Superior temporal gyrus (tissue), 1 donor: ENCODE measurements around the gene MTRR.

ENCODE experiments used
- DNase-seq: peaks from one replicate; pipeline ENCODE4 v3.0.0-alpha.2; 2016; ENCODE audit errors: extremely low spot score

The MTRR gene

DNA sequence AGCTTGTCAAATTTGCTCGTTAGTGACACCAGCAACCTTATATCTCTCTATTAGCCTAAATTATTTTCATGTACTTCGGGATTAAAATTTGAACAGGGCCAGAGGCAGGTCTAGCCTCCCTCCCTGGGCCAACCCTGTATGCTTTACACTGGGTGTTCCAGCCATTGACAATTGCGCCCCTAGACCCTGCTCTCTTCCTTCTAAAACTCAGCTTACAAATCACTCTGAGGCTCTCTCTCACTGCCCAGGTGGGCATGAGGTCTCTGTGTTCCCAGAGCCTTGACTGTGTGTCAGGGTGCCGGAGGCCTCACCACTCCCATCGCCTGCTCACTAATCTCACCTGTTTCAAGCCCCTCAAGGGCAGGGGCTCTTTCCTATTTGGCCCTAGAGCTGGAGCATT is 11.6 kb upstream of the MTRR start:
- no peak for DNase-seq

DNA sequence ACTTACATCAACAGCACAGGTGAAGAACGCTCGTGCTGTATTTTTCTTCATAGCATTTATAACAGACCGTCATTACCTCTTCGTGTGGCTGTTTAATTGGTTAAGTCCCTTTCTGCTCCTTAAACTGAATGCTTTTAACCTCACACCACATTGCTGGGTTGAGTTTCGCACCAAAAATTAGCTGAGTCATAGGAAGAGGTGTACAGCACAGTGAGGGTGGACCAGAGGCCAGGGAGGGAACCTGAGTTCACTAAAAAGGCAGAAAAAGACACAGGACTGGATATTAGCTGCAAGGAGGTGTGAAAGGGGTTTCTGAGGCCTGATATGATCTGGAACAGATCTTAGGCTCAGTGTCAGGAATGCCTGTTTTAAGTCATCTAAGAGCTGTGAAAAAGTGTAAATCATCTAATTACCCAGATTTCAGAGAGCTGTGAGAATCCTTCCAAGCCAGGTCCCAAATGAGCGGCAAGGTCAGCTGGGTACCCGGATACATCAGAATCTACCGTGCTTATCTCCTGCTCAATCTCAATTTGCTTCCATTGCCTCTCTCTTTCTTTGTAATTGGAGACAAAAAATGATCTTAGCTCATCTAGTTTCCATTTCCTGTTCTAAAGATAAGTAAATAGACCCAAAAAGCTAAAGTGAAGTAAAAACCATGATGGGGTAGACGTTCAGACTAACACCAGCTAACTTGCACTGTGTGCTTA is 10.9 kb upstream of the MTRR start:
- DNase-seq: no peak

DNA sequence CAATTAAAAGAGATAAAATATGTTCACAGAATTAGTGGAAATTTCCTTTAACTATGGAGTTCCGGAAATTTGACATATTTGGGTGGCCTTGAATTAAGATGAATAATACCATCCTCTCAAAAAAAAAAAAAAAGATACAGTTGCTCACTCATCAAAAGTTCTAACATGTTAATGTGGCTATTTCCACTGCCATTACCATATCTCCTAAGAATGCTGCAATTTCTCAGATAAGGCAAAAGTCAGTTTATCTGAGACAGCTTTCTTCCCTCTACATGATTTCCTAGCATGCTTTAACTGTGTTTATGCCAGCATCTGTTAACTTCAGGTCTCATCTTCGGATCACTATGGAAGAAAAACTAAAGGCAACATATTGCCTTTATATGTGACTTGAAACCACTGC is 2.8 kb upstream of the MTRR start:
- DNase-seq: no peak

DNA sequence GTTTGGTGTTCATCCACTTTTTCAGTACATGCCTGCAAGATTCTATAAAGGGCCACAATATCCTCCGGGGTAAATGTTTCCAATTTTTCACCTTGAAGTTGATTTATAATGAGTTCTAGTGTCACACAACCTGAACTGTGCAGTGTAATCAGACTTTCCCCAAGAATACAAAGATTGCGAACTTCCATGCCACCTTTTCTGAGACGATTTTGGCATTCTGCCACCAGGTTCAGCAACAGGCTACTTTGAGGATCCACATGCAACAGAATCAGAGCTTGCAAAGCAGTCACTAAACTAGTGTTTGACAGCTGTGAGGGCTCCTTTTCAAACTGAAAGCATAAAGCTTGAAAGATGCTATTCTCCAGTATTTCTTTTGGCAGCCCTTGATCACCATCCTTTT is 1.7 kb upstream of the MTRR start:
- DNase-seq: no peak

DNA sequence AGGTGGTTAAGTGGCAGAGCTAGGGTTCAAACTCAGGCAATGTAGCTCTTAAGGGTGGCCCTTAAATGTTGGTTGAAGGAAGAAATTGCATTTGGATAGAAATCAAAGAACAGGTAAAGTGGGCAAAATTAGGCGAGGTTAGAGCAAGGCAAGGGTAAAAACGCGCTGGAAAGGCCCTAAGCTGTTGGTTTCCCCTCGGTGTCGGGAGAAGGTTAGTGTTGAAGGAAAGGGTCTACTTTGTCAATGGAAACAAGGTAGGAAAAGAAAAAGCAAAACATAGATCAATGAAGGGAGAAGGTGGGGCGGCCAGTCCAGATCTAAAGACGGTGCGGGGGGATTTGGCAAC is 548 bp upstream of the MTRR start:
- peak; percentile 26 for DNase-seq

DNA sequence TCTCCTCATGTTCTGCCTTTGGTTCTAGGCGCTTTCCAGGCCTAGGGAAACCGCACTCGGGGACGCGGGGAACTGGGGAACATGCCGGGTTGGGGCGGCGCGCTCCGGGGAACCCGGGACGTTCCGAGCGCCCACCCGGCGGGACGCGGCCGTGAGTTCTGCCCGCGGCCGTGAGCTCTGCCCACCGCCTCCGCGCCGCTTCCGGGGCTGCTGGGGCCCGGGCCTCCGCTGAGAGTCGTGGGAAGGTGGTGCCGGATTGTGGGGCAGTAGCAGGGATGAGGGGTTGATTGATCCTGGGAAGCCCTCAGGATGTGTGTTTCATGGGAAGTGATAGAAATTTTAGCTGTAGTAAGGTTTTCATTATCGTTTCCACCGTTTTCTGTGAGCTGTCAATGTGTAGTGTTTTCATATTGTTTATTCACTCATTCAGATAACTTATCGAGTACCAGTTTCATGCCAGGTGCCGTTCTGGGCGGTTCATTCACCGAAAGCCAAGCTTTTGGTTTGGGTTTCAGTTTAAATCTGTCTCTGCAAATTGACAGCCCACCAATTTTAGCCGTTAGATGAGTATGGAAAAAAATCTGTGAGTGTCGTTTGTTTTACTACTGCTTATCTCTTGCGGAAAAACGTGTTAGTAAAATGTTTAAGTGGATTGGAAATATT is 657 bp downstream of the MTRR start:
- DNase-seq: no peak

DNA sequence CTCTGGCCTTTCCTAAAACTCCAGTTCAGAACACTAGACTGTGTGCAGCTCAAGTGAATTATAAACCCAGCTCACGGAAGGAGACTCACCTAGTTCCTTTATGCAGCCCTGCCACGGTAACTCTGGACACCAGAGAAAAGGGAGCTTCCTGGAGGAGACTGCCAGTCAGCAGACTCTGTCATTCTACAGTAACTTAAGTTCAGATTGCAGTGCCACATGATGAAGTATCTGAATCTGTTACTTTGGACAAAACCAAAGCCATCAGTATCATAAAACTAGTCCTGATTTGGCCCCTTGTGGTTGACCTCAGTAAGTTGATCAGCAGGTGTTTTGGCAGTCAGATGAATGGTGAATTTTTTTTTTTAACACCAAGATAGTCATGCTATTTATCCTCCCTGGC is 2.7 kb downstream of the MTRR start:
- no peak for DNase-seq

DNA sequence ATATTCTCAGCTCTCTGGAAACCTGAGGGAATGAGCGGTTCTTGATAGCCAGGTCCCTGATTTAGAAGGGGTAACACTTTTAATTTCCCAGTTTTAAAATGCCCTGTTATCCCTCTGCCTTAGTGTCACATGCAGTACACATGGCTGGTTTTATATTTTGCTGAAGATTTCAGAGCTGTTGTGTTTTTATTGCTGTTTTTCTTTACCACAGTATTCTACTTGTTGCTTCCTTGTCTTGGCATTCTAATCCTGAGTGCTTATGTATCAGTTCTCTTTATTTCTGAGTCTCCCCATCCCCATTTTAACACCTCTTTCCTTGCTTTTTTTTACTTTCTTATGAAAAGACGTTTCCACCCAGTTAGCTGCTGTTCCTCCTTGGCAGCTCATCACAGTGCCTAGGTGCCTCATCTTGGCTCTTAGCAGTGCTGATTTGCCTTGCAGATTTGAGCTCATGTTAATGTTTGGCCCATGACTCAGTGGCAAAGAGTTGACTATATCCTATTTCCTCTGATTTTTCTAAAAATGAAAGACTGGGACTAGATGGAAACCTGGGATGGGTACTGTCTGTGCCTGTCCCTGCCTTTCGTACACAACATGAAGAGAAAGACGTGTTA is 3.7 kb downstream of the MTRR start:
- no peak for DNase-seq

DNA sequence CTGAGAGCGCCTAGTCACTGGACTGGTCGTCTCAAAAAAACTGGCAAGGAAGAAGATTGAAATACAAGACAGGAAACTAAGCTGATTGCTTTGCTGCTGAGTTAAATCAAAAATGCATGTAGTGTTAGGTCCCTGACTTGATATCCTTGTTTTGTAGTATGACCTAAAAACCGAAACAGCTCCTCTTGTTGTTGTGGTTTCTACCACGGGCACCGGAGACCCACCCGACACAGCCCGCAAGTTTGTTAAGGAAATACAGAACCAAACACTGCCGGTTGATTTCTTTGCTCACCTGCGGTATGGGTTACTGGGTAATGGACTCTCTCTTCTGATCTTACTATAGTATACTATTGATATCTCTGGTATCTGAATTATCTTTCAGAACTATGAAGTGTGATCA is 4.3 kb downstream of the MTRR start:
- DNase-seq: no peak

DNA sequence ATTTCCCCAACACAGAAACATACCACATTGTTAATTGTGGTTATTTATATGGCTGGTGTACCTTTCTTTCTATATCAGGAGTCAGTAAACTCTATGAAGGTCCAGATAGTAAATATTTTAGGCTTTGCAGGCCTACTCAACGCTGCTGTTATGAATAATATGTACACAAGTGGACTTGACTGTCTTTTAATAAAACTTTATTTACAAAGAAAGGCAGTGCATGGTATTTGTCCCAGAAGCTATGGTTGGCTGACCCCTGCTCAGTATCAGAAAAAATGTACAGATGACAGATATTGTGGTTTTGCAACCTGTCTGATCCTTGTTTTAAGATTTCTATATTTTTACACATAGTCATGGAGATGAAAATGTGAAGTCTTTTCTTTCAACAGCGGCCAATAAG is 5.7 kb downstream of the MTRR start:
- DNase-seq: no peak

DNA sequence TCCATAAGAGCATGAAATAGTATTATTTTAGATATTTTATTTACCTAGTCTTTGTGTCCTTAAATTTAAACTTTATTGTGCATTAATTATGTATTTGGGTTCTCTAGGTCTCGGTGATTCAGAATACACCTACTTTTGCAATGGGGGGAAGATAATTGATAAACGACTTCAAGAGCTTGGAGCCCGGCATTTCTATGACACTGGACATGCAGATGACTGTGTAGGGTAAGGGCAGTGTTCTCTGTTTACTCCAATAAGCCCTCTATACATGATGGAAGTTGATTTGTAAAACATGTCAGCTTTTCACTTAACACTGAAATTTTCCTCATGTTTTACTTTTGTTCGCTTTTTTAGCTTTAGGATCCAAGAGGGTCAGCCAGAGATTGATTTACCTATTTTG is 6.2 kb downstream of the MTRR start:
- DNase-seq: no peak

DNA sequence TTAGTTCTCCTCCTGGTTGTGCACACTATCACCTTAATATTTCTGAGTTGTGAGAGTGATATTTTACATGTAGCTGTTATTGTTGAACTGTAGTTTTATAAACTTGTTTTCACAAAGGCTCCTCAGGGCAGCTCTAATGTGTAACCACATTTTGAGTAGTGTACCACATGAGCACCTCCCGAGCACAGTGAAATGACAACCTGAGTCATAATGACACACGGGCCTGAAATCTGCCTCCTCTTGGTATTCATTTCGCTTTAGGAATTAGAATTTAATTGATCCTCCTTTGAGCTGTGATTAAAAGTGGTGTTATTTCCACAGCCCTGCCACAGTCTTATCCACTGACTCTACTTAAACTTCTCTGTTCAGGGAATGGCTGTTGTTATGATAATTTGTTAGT is 7.9 kb downstream of the MTRR start:
- no peak for DNase-seq

DNA sequence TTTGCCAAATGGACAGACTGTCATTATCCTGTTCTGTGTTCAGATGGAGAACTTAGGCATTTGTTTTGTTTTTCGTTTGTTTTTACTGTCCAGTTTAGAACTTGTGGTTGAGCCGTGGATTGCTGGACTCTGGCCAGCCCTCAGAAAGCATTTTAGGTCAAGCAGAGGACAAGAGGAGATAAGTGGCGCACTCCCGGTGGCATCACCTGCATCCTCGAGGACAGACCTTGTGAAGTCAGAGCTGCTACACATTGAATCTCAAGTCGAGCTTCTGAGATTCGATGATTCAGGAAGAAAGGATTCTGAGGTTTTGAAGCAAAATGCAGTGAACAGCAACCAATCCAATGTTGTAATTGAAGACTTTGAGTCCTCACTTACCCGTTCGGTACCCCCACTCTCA is 8.9 kb downstream of the MTRR start:
- no peak for DNase-seq

DNA sequence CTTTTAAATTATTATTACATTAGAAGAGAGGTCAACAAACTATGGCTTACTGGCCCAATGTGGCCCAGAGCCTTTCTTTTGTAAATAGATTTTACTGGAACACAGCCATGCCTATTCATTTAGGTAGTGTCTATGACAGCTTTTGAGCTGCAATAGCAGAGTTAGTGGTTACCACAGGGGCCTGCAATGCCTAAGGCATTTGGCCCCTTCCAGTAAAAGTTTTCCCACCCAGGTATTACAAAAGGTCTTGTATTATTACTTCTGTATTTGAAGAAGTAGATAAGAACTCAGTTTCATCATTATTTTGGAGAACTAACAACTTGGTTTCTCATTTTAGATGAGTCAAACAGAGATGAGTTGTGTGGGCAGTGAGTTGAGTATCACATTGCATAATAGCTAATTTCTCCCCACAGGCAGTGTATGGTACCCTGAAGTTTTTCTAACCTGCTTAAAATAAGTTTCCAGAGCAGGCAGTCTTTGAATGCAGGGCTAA is 9.5 kb downstream of the MTRR start:
- DNase-seq: peak; percentile 56

DNA sequence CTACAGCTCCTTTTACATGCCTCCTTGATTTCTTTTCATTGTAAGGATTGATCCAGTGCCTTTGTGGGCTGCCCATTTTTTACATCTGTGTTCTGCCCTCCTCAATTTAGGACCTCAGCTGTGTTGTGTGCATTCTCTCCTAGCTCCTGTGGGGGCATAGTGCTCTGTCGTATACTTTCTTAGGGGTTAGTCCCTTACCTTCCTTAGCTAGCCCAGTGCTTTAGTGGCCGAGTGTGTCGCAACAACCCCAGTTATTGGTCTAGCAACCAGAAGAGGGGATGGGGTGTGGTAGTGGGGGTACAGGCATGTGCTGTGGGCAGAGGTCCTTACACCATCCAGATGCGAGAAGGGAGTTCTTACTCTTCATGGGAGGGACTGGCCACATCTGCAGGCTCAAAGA is 12.1 kb downstream of the MTRR start:
- no peak for DNase-seq

DNA sequence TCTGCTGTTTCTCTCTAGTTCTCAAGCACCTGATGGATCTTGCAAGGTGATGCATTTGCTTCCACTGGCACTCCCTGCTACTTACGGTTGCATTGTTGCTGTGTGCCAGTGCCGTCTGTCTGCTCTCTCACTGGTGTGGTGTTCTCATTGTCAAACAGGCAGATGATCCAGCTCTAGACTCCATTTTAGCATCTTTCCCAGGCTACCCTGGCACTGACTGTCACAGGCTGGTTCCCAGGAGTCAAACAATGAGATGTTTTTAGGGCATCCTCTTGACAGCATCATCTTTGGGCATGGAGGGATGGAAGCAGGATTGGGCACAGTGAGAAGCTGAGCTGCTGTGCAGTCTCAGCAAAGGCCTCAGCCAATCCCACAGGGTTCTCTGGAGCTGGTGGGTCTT is 12.9 kb downstream of the MTRR start:
- DNase-seq: peak; percentile 86

DNA sequence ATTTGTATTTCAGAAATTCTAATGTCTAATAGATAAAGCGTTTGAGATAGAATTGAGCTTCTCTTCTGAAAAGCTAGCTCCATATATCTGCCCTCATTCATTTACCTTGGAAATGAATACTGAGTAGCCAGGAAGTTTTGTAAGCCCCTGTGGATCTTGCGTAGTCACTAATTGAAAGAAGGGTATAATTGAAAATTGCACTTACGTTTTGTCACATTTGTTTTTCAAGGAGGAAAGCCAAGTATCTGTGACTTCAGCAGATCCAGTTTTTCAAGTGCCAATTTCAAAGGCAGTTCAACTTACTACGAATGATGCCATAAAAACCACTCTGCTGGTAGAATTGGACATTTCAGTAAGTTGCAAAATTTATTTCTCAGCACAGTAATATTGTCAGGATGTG is 14.0 kb downstream of the MTRR start:
- no peak for DNase-seq

DNA sequence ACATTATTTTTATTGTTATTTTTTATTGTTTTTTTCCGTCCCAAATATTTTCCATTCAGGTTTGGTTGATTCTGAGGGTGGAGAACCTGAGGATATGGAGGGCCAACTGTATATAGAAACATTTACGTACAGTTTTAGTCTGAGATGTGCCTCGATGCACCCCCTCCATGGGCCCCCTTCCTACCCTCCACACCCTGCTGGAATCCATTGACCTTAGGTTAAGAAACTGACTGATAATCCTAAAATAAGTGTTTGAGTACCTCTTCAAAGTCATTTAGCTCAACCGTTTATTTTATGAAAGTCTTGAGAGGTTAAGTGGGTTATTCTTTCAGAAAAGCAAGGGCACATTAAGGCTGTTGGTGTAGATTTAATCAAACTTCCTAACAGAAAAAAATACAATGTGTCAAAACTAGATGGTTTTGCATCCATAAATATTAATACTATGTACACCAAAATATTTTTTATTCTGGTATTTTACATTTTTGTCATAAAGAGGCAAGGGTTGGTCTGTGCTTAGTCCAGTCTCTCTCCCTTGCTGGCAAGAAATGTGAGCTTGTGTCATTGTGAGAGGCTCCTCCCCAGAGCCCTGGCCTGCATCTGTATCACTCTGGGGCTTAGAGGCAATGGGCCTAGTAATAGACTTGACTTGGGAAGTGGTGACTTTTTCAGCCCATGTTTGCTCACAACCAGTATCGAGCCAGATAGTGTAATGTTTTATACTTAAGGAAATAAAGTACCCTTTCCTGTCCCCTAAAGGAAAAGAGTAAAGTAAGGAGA is 15.7 kb downstream of the MTRR start:
- DNase-seq: peak; percentile 82

DNA sequence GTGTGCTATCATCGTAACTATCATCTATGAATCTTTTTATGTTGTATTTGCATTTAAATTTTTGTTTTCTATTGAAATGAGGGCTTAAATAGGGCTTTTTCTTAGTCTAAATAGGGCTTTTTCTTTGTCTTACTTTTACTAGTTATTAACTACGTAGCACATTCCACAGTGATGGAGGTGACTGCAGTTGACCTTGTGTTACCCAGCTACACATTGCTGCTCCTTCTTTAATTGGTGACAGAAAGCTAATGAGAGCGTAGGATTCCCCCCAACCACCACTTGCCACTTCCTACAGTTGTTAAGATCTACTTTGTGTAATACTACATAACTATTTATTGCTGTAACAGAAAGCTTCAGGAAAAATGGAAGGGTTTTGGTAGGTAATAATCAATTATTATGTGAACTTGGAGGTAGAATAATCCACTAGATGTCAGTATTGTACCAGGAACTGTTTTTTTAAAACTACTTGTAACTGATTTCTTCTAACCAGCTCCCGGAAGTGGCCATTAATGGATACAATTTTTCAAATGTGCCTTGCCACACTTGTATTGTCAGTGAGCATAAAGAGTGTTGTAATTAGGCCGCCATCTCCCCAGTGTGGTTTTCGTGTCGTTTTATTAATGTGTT is 18.0 kb downstream of the MTRR start:
- DNase-seq: peak; percentile 90

DNA sequence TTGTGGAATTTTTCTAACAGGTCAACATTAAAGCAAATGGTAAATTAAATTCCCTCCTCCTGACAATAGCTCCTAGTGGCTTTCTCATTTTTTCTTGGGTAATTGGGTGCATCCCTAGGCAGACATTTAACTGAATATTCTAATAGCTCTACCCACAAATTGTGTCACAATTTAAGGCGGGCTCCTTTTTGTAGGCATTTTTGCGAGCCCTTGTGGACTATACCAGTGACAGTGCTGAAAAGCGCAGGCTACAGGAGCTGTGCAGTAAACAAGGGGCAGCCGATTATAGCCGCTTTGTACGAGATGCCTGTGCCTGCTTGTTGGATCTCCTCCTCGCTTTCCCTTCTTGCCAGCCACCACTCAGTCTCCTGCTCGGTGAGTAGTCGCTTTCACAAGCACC is 20.0 kb downstream of the MTRR start:
- no peak for DNase-seq

DNA sequence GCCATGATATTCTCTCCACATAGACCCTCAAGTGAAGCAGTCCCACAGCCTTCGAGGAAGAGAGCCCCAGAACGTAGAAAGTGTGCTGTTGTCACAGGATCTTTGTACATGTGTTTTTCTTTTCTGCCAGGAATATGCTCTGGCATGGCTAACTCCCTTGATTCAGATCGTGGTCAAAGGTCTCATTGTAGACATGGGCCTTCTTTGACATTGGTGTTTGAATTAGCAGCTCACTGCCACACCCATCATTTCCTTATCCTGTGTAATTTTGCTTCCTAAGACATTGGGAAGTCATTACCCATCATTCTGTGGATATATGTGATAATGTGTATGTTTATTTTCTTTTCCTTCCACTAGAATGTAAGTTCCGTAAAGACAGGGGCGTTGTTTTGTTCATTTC is 25.5 kb downstream of the MTRR start:
- DNase-seq: no peak

DNA sequence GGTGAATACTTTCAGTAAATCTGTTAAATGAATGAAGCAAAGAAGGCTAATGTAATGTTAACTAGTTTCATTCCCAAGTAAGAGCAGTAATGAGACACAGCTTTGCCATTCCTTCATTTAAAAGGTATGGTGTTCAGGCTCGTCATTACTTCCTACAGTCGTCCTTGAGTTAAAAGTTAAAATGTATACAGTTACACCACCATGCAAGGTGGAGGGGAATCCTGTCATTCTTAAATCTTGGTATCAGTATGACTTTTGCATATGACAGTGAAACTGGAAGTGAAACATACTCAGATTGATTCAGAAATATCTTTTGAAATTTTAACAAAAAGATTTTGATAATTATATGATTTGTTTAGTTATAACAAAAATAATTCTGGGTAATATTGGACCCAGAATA is 25.9 kb downstream of the MTRR start:
- no peak for DNase-seq
